Mesothelial cell of epicardium (in vitro differentiated cells): Measurements from ENCODE around the gene UNC5CL. TPM values are rescaled to one million over a fixed set of nuclear protein-coding genes. Genes with fewer than 3 reads are reported as not detected.

Source experiments
- DNase-seq, 2 experiments: peaks; one replicate each; pipeline ENCODE4 v3.0.0; 2021; ENCODE audit warnings: low spot score in 2 of 2; ENCODE audit not compliant: unreplicated experiment in 2 of 2
- H3K27ac Mint-ChIP-seq: 2 replicates; pipeline ENCODE4 v1.8.0; 2021; ENCODE audit warnings: mixed read lengths
- H3K27me3 Mint-ChIP-seq: 2 replicates; pipeline ENCODE4 v1.8.0; 2021; ENCODE audit warnings: low read depth, mixed read lengths
- H3K36me3 Mint-ChIP-seq: 2 replicates; pipeline ENCODE4 v1.8.0; 2021; ENCODE audit warnings: mixed read lengths
- H3K4me1 Mint-ChIP-seq: 2 replicates; pipeline ENCODE4 v1.8.0; 2021; ENCODE audit warnings: mixed read lengths
- H3K4me3 Mint-ChIP-seq: 2 replicates; pipeline ENCODE4 v1.8.0; 2021; ENCODE audit warnings: mild to moderate bottlenecking, moderate library complexity, mixed read lengths
- H3K9me3 Mint-ChIP-seq: 2 replicates; pipeline ENCODE4 v1.8.0; 2021; ENCODE audit warnings: mixed read lengths
- total RNA-seq: library from RNA; stranded (reverse); gene quantifications from 3 replicates; pipeline ENCODE4 v1.2.1, GENCODE V29; 2021
- TF ChIP-seq, protein P1 (sequence below): fragments of 200-600 bp; sonication (generic); IDR thresholded peaks from one replicate; pipeline ENCODE4 v1.5.0; 2021; ENCODE audit warnings: antibody characterized with exemption; ENCODE audit not compliant: unreplicated experiment

Gene UNC5CL
- total RNA-seq, 1 donor from 2014 or later = 2.0 TPM

GRCh38 chr6:41036601-41037000 is 2.4 kb downstream of the UNC5CL start:
- Mint-ChIP-seq H3K9me3 (no peaks in the 10 kb centered on the region), H3K27ac (no peak overlapping the region), H3K4me1 (peaks cover 6% of the 10 kb centered on the region), H3K27me3 (peaks cover 1% of the 10 kb centered on the region), H3K4me3 (no peak overlapping the region), H3K36me3 (no peaks in the 10 kb centered on the region)
- no peak for DNase-seq
- TF ChIP-seq, protein P1, sequence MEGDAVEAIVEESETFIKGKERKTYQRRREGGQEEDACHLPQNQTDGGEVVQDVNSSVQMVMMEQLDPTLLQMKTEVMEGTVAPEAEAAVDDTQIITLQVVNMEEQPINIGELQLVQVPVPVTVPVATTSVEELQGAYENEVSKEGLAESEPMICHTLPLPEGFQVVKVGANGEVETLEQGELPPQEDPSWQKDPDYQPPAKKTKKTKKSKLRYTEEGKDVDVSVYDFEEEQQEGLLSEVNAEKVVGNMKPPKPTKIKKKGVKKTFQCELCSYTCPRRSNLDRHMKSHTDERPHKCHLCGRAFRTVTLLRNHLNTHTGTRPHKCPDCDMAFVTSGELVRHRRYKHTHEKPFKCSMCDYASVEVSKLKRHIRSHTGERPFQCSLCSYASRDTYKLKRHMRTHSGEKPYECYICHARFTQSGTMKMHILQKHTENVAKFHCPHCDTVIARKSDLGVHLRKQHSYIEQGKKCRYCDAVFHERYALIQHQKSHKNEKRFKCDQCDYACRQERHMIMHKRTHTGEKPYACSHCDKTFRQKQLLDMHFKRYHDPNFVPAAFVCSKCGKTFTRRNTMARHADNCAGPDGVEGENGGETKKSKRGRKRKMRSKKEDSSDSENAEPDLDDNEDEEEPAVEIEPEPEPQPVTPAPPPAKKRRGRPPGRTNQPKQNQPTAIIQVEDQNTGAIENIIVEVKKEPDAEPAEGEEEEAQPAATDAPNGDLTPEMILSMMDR = no peak

- Mint-ChIP-seq H3K4me3 (no peak overlapping the region), H3K27ac (no peak overlapping the region), H3K36me3 (no peaks in the 10 kb centered on the region), H3K4me1 (peaks cover 6% of the 10 kb centered on the region), H3K9me3 (no peaks in the 10 kb centered on the region), H3K27me3 (peaks cover 1% of the 10 kb centered on the region)
- TF ChIP-seq, protein P1 = no peak
- no peak for DNase-seq
These were observed 2.8 kb downstream of the UNC5CL start for GRCh38 chr6:41036186-41036585.

GRCh38 chr6:41033776-41034175 is 5.2 kb downstream of the UNC5CL start:
- no peak overlapping the region for H3K27ac Mint-ChIP-seq
- TF ChIP-seq, protein P1 = no peak
- H3K36me3 Mint-ChIP-seq = no peaks in the 10 kb centered on the region
- DNase-seq = no peak
- H3K4me3 Mint-ChIP-seq = no peak overlapping the region
- H3K9me3 Mint-ChIP-seq = no peaks in the 10 kb centered on the region
- H3K4me1 Mint-ChIP-seq = peaks cover 12% of the 10 kb centered on the region
- H3K27me3 Mint-ChIP-seq = peaks cover 1% of the 10 kb centered on the region

GRCh38 chr6:41032830-41033229 is 6.2 kb downstream of the UNC5CL start:
- peaks cover 1% of the 10 kb centered on the region for H3K27me3 Mint-ChIP-seq
- no peak for DNase-seq
- no peaks in the 10 kb centered on the region for H3K9me3 Mint-ChIP-seq
- TF ChIP-seq, protein P1 = no peak
- H3K27ac Mint-ChIP-seq = no peak overlapping the region
- no peak overlapping the region for H3K4me3 Mint-ChIP-seq
- no peaks in the 10 kb centered on the region for H3K36me3 Mint-ChIP-seq
- peaks cover 18% of the 10 kb centered on the region for H3K4me1 Mint-ChIP-seq

GRCh38 chr6:41028561-41029412 is 10.2 kb downstream of the UNC5CL start:
- no peak for DNase-seq
- H3K27ac Mint-ChIP-seq = peak overlapping the region; percentile 26
- peaks cover 38% of the 10 kb centered on the region for H3K4me1 Mint-ChIP-seq
- TF ChIP-seq, protein P1 = no peak
- peaks cover 1% of the 10 kb centered on the region for H3K27me3 Mint-ChIP-seq
- peak overlapping the region; percentile 76 for H3K4me3 Mint-ChIP-seq
- H3K9me3 Mint-ChIP-seq = no peaks in the 10 kb centered on the region
- peaks cover 3% of the 10 kb centered on the region for H3K36me3 Mint-ChIP-seq
